ENCODE results near the gene TTC28.

GRCh38 chr22:28217277-28217676, 462.4 kb downstream of the TTC28 start:
- TF ChIP-seq, protein P1, sequence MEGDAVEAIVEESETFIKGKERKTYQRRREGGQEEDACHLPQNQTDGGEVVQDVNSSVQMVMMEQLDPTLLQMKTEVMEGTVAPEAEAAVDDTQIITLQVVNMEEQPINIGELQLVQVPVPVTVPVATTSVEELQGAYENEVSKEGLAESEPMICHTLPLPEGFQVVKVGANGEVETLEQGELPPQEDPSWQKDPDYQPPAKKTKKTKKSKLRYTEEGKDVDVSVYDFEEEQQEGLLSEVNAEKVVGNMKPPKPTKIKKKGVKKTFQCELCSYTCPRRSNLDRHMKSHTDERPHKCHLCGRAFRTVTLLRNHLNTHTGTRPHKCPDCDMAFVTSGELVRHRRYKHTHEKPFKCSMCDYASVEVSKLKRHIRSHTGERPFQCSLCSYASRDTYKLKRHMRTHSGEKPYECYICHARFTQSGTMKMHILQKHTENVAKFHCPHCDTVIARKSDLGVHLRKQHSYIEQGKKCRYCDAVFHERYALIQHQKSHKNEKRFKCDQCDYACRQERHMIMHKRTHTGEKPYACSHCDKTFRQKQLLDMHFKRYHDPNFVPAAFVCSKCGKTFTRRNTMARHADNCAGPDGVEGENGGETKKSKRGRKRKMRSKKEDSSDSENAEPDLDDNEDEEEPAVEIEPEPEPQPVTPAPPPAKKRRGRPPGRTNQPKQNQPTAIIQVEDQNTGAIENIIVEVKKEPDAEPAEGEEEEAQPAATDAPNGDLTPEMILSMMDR (IDR thresholded peaks at IDR 0.05; ENCODE audit: low read depth, low read length), result no peak
- TF ChIP-seq POLR2A (IDR thresholded peaks at IDR 0.05; ENCODE audit: extremely low read depth, insufficient read length) (no peak), MAX (IDR thresholded peaks at IDR 0.05; ENCODE audit: low read depth, low read length) (no peak)

Data from NB4 (cell line).